Choroid plexus epithelial cell (primary cell): ENCODE measurements around the gene RANBP3.

Experiments
- DNase-seq: peaks from one replicate; pipeline ENCODE4 v3.0.0-alpha.2; 2010; ENCODE audit warnings: low read depth
- H3K4me3 ChIP-seq: 2 replicates; pipeline ENCODE4 v1.5.1; 2011; ENCODE audit warnings: low read depth, mild to moderate bottlenecking, control low read depth, low read length, moderate library complexity
- CTCF ChIP-seq: conservative IDR thresholded peaks from 2 replicates; pipeline ENCODE4 v1.5.1; 2011; ENCODE audit warnings: low read depth, mild to moderate bottlenecking, control low read depth, inconsistent platforms, low read length, moderate library complexity

RANBP3 gene

GRCh38 chr19:5985098-5985783 is 7.3 kb upstream of the RANBP3 start:
- no peak overlapping the region for H3K4me3 ChIP-seq
- peak; percentile 66 for DNase-seq
- no peak for TF ChIP-seq CTCF

- no peak for DNase-seq
- H3K4me3 ChIP-seq, result no peak overlapping the region
- no peak for TF ChIP-seq CTCF
Observed at GRCh38 chr19:5984600-5984999, 6.7 kb upstream of the RANBP3 start.

- no peak for TF ChIP-seq CTCF
- no peak overlapping the region for H3K4me3 ChIP-seq
- DNase-seq, result no peak
Observed at GRCh38 chr19:5983367-5983955, 5.5 kb upstream of the RANBP3 start.

- TF ChIP-seq CTCF, result no peak
- peak overlapping the region; percentile 79 for H3K4me3 ChIP-seq
- DNase-seq, result no peak
Observed at GRCh38 chr19:5978606-5979552, 939 bp upstream of the RANBP3 start.

GRCh38 chr19:5977222-5977784 is 637 bp downstream of the RANBP3 start:
- no peak for TF ChIP-seq CTCF
- H3K4me3 ChIP-seq, result peak overlapping the region; percentile 92
- DNase-seq, result no peak

GRCh38 chr19:5976768-5977167 is 1.2 kb downstream of the RANBP3 start:
- H3K4me3 ChIP-seq, result peak overlapping the region; percentile 92
- no peak for DNase-seq
- TF ChIP-seq CTCF, result no peak
